Activated B cell treated with CpG ODN at 0.5 μM for 24 hours (primary cell): Measurements from ENCODE around the gene SCNM1. TPM values are rescaled to one million over a fixed set of nuclear protein-coding genes. Genes with fewer than 3 reads are reported as not detected.
A peak's percentile ranks its signal among the peaks of the same experiment; 100 is the strongest.
"Not testable (repeated sequence)": the region's sequence is repeated elsewhere in the genome, so short reads cannot be mapped to it uniquely, and the experiment has no call there.

Experiments used
- ATAC-seq: fragments of 200-7000 bp; cut with Tn5 transposase; one replicate; pipeline ENCODE4 v1.10.0; 2021; ENCODE audit warnings: low read depth, mild to moderate bottlenecking, moderate library complexity
- CTCF ChIA-PET: fragments of 350-600 bp; sonication (Branson Sonifier 250); formaldehyde crosslinking; loops from one replicate; lab custom pipeline; 2021; ENCODE audit warnings: antibody characterized with exemption; lab: Charles Lee
- POLR2A ChIA-PET: fragments of 350-600 bp; sonication (Branson Sonifier 250); formaldehyde crosslinking; loops from one replicate; lab custom pipeline; 2021; ENCODE audit warnings: antibody characterized with exemption; lab: Charles Lee
- DNase-seq: peaks from one replicate; pipeline ENCODE4 v3.0.0; 2022
- H3K27ac Mint-ChIP-seq: one replicate; pipeline ENCODE4 v1.8.0; 2020; ENCODE audit warnings: mixed read lengths
- H3K27me3 Mint-ChIP-seq: one replicate; pipeline ENCODE4 v1.8.0; 2021; ENCODE audit warnings: mixed read lengths
- H3K36me3 Mint-ChIP-seq: one replicate; pipeline ENCODE4 v1.8.0; 2021; ENCODE audit warnings: low read depth, mixed read lengths
- H3K4me1 Mint-ChIP-seq: one replicate; pipeline ENCODE4 v1.8.0; 2021; ENCODE audit warnings: mixed read lengths
- H3K4me3 Mint-ChIP-seq: one replicate; pipeline ENCODE4 v1.8.0; 2020; ENCODE audit warnings: mild to moderate bottlenecking, mixed read lengths
- H3K9me3 Mint-ChIP-seq: one replicate; pipeline ENCODE4 v1.8.0; 2020; ENCODE audit warnings: mixed read lengths
- intact Hi-C: fragments of 100-400 bp; cut with micrococcal nuclease; formaldehyde crosslinking; loops from one replicate; pipeline ENCODE4 v1.15.1; 2024
- total RNA-seq: library from RNA; stranded (reverse); gene quantifications from 2 replicates; pipeline ENCODE4 v1.2.3, GENCODE V29; 2022
- TF ChIP-seq, protein P1 (sequence below): fragments of 200-600 bp; IDR thresholded peaks from one replicate; pipeline ENCODE4 v1.8.0; 2022; ENCODE audit warnings: antibody characterized with exemption, mild to moderate bottlenecking

Gene SCNM1
- total RNA-seq, 1 donor from 2014 or later, result 58.2 TPM

DNA sequence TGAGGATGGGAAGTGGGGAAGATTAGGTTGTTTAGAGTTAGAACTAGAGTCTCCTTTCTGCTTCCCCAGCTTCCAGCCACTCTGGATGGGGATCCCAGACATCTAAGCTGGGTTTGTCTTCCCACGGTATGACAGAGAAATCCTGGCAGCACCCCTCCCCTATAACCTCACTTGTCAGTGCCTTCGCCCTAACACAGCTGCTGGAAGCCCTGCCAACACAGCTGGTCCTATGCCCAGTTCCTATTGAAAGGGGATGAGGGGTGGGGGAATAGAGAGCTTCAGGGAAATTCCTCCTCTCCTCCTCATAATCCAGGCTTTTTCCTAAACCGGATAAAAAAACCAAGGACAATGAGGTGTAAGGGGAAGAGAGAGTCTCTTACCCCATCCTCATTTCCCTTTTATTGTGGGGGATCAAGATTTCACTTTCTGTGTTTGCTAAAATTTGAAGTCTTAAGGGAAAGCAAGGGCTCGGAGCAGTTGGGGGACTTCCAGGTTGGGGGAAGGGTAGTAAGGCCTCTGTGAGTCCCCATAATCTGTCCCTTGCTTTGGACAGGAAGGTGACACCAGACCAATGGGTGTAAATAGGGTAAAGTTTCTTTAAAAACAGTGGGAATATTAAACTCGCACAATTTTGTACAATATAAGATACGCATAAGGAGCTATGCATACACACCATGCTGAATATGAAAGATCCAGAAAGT, 9.2 kb downstream of the SCNM1 start:
- TF ChIP-seq, protein P1, sequence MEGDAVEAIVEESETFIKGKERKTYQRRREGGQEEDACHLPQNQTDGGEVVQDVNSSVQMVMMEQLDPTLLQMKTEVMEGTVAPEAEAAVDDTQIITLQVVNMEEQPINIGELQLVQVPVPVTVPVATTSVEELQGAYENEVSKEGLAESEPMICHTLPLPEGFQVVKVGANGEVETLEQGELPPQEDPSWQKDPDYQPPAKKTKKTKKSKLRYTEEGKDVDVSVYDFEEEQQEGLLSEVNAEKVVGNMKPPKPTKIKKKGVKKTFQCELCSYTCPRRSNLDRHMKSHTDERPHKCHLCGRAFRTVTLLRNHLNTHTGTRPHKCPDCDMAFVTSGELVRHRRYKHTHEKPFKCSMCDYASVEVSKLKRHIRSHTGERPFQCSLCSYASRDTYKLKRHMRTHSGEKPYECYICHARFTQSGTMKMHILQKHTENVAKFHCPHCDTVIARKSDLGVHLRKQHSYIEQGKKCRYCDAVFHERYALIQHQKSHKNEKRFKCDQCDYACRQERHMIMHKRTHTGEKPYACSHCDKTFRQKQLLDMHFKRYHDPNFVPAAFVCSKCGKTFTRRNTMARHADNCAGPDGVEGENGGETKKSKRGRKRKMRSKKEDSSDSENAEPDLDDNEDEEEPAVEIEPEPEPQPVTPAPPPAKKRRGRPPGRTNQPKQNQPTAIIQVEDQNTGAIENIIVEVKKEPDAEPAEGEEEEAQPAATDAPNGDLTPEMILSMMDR, result no peak
- Mint-ChIP-seq H3K36me3 (peaks cover 81% of the 10 kb centered on the region), H3K27ac (no peak overlapping the region), H3K27me3 (no peaks in the 10 kb centered on the region), H3K4me3 (no peak overlapping the region), H3K4me1 (no peaks in the 10 kb centered on the region), H3K9me3 (no peaks in the 10 kb centered on the region)
- no peak for DNase-seq
- intact Hi-C loops, result no loop called here
- ChIA-PET POLR2A (interaction anchor here (1.0 kb wide), 1 partner anchor 14 kb away, joined by 6 read pairs; the partner anchor contains the start of gene VPS72), CTCF (no interaction called here)
- ATAC-seq, result no peak

- peak; percentile 81 for ATAC-seq
- no peak for DNase-seq
- ChIA-PET CTCF (no interaction called here), POLR2A (interaction anchor here (1.0 kb wide), 1 partner anchor 14 kb away, joined by 6 read pairs; the partner anchor contains the start of gene VPS72)
- Mint-ChIP-seq H3K27me3 (no peaks in the 10 kb centered on the region), H3K36me3 (peaks cover 81% of the 10 kb centered on the region), H3K27ac (no peak within 1 kb of the TSS), H3K4me1 (no peaks in the 10 kb centered on the region), H3K4me3 (no peak within 1 kb of the TSS), H3K9me3 (no peaks in the 10 kb centered on the region)
- TF ChIP-seq, protein P1, result no peak
- intact Hi-C loops, result no loop called here
These were observed 9.9 kb downstream of the SCNM1 start, which contains the start of gene TMOD4 for GRCh38 chr1:151175863-151176262. Gene TMOD4, minus strand, starts transcription at chr1:151175981. Its CDS starts 1,106 bp downstream, at chr1:151174875.

- POLR2A ChIA-PET, result interaction anchor here (1.9 kb wide), 1 partner anchor 19 kb away, joined by 11 read pairs; the partner anchor contains the start of gene TNFAIP8L2
- no peak for DNase-seq
- CTCF ChIA-PET, result no interaction called here
- intact Hi-C loops, result no loop called here
- no peak overlapping the region for H3K4me3 Mint-ChIP-seq
- TF ChIP-seq, protein P1, result no peak
- H3K27me3 Mint-ChIP-seq, result no peaks in the 10 kb centered on the region
- no peaks in the 10 kb centered on the region for H3K9me3 Mint-ChIP-seq
- no peaks in the 10 kb centered on the region for H3K4me1 Mint-ChIP-seq
- no peak overlapping the region for H3K27ac Mint-ChIP-seq
- H3K36me3 Mint-ChIP-seq, result peaks cover 81% of the 10 kb centered on the region
- no peak for ATAC-seq
These were observed 10.6 kb downstream of the SCNM1 start for GRCh38 chr1:151176514-151177045.

DNA sequence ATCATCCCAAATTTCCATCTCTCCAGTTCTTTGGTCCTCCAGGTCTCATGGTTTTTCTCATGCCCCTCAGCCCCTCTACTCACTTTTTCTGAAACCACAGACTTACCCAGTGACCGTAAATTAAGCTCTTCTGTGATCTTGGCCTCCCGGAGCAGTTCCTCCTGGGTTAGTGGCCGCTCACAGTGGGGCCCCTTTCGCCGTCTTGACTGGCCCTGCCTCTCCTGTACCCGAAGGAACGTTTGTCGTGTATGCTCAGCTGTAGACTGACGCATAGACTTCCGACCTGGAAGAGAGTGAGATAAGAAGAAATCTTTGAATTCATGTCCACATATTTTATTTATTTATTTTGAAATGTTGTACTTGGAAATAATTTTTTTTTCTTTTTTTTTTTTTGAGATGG, 18.3 kb downstream of the SCNM1 start:
- DNase-seq, result no peak
- ChIA-PET POLR2A (interaction anchor here (0.6 to 1.2 kb wide), 2 partner anchors 11 to 732 kb away, joined by 3 to 4 read pairs; no protein-coding TSS in a partner anchor), CTCF (no interaction called here)
- Mint-ChIP-seq H3K36me3 (peaks cover 62% of the 10 kb centered on the region), H3K27me3 (no peaks in the 10 kb centered on the region), H3K4me1 (peaks cover 22% of the 10 kb centered on the region), H3K27ac (no peak overlapping the region), H3K9me3 (no peaks in the 10 kb centered on the region), H3K4me3 (no peak overlapping the region)
- intact Hi-C loops, result no loop called here
- no peak for ATAC-seq
- TF ChIP-seq, protein P1, result no peak

- ChIA-PET CTCF (no interaction called here), POLR2A (interaction anchor here (0.6 kb wide), 1 partner anchor 846 kb away, joined by 5 read pairs; no protein-coding TSS in a partner anchor)
- Mint-ChIP-seq H3K9me3 (no peaks in the 10 kb centered on the region), H3K4me1 (peaks cover 34% of the 10 kb centered on the region), H3K27me3 (no peaks in the 10 kb centered on the region), H3K36me3 (peaks cover 41% of the 10 kb centered on the region), H3K27ac (no peak overlapping the region), H3K4me3 (no peak overlapping the region)
- intact Hi-C loops, result no loop called here
- DNase-seq (no peak), ATAC-seq (no peak)
- TF ChIP-seq, protein P1, result no peak
These were observed 21.3 kb downstream of the SCNM1 start for GRCh38 chr1:151187205-151187604.

- CTCF ChIA-PET, ATAC-seq, intact Hi-C loops, H3K9me3 Mint-ChIP-seq, DNase-seq, H3K27me3 Mint-ChIP-seq: not testable (repeated sequence)
- peak overlapping the region; percentile 99 for H3K27ac Mint-ChIP-seq
- POLR2A ChIA-PET, result interaction anchor here (2.0 kb wide), 1 partner anchor 138 kb away, joined by 10 read pairs; the partner anchor contains the start of gene PI4KB
- peaks cover 34% of the 10 kb centered on the region for H3K4me1 Mint-ChIP-seq
- peak overlapping the region; percentile 100 for H3K4me3 Mint-ChIP-seq
- H3K36me3 Mint-ChIP-seq, result peaks cover 28% of the 10 kb centered on the region
These were observed 22.7 kb downstream of the SCNM1 start for GRCh38 chr1:151188667-151189066.
